ENCODE data around the gene PPP2R3B.
"Not testable (repeated sequence)": the region's sequence is repeated elsewhere in the genome, so short reads cannot be mapped to it uniquely, and the experiment has no call there.

Gene PPP2R3B, protein sequence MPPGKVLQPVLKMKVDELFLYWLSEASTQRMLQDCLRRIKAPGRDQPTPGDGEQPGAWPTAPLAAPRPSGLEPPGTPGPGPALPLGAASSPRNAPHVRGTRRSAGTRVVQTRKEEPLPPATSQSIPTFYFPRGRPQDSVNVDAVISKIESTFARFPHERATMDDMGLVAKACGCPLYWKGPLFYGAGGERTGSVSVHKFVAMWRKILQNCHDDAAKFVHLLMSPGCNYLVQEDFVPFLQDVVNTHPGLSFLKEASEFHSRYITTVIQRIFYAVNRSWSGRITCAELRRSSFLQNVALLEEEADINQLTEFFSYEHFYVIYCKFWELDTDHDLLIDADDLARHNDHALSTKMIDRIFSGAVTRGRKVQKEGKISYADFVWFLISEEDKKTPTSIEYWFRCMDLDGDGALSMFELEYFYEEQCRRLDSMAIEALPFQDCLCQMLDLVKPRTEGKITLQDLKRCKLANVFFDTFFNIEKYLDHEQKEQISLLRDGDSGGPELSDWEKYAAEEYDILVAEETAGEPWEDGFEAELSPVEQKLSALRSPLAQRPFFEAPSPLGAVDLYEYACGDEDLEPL

DNA sequence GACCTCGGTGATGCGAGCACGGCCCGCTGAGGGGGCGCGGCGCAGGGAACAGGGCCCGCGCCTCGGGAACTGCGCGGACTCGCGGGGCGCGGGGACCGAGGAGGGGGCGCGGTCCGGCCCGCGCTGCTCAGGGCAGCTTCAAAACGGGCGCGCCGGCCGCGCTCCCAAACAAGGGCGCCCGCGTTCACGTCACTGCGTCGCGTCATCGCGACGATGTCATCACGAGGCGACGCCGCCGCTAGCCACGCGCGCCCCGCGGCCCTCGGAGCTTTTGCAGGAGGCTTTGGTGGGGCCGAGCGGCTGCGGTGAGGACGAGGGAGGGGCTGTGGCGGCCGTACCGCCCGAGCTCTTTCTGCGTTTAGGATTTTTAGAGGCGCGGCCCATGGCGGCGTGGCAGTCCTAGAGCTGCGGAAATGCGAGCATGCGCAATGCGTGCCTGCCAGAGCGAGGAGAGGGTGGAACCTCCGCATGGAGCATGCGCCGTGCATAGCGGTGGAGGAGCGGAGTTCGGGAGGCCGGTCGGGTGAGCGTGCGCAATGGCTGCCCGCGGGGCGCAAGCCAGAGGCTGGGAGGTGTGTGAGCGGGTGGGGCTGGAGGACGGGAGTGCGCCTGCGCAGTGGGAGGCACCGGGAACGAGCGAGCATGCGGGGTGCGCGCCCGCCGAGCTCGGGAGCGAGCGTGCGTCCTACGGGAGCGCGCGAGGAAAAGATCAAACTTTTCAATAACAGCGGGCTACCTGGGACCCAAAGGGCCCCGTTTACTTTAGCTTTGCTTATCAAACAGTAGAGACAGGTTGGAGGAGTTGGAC, at the start of gene PPP2R3B:
Gene PPP2R3B (minus strand): TSS at position 140 of the 808 bp plus-strand sequence. CDS start 216 bp downstream, outside the sequence.
- no peaks in the 10 kb centered on the region for H3K9me3 ChIP-seq (ENCODE audit: control insufficient read depth, insufficient read depth, low read length)
- peak within 1 kb of the TSS; percentile 100 for H3K9ac ChIP-seq (ENCODE audit: low read depth, low read length)
- no peaks in the 10 kb centered on the region for H3K4me1 ChIP-seq (ENCODE audit: insufficient read depth, low read length)
- H3K36me3 ChIP-seq (ENCODE audit: insufficient read depth, low read length) = no peaks in the 10 kb centered on the region

DNA sequence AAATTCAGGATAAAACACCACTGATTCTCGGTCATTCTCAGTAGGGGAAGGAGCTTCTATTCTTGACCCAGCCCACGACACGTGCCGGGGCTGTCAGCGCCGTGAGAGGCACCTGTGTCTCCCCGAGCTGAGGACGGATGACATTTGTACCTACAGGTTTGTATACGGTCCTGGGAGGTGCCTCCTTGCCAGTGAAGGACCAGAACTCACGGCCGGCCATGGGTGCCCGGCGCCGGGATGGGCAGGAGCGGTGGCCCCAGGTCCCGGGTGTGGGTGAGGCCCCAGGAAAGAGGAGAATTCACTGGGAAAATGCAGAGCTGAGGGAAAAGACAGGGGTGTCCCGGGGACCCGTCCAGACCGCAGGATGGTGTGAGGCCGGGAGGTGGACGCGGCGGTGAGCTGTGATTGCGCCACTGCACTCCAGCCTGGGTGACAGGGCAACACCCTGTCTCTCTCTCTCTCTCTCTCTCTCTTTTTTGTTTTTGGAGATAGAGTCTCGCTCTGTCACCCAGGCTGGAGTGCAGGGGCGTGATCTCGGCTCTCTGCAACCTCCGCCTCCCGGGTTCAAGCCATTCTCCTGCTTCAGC, 48.9 kb upstream of the PPP2R3B start:
- Histone ChIP-seq H3K9ac (ENCODE audit: low read depth, low read length) (peak overlapping the region; percentile 1; the same call in 1 of the 2 replicates), H3K9me3 (ENCODE audit: control insufficient read depth, insufficient read depth, low read length) (no peaks in the 10 kb centered on the region), H3K36me3 (ENCODE audit: insufficient read depth, low read length) (no peaks in the 10 kb centered on the region), H3K4me1 (ENCODE audit: insufficient read depth, low read length) (no peaks in the 10 kb centered on the region; the same call in 1 of the 2 replicates)

- H3K9ac ChIP-seq (ENCODE audit: low read depth, low read length) = no peak overlapping the region; the same call in 1 of the 2 replicates
Observed at GRCh38 chrX:434946-435345, 48.2 kb upstream of the PPP2R3B start.

GRCh38 chrX:433771-434170, 47.1 kb upstream of the PPP2R3B start:
- no peaks in the 10 kb centered on the region for H3K9me3 ChIP-seq (ENCODE audit: control insufficient read depth, insufficient read depth, low read length)
- no peaks in the 10 kb centered on the region for H3K36me3 ChIP-seq (ENCODE audit: insufficient read depth, low read length)
- no peak overlapping the region for H3K9ac ChIP-seq (ENCODE audit: low read depth, low read length)
- no peaks in the 10 kb centered on the region; the same call in 1 of the 2 replicates for H3K4me1 ChIP-seq (ENCODE audit: insufficient read depth, low read length)

More at GRCh38 chrX:434946-435345, 48.2 kb upstream of the PPP2R3B start:
- H3K9me3 ChIP-seq (ENCODE audit: control insufficient read depth, insufficient read depth, low read length) = no peaks in the 10 kb centered on the region
- H3K36me3 ChIP-seq (ENCODE audit: insufficient read depth, low read length) = no peaks in the 10 kb centered on the region
- no peaks in the 10 kb centered on the region; the same call in 1 of the 2 replicates for H3K4me1 ChIP-seq (ENCODE audit: insufficient read depth, low read length)

- not testable (repeated sequence) for H3K9ac ChIP-seq (ENCODE audit: low read depth, low read length); H3K4me1 ChIP-seq (ENCODE audit: insufficient read depth, low read length); H3K36me3 ChIP-seq (ENCODE audit: insufficient read depth, low read length); H3K9me3 ChIP-seq (ENCODE audit: control insufficient read depth, insufficient read depth, low read length)
Observed at GRCh38 chrX:432666-433065, 46.0 kb upstream of the PPP2R3B start.

GRCh38 chrX:431492-432111, 44.9 kb upstream of the PPP2R3B start:
- Histone ChIP-seq H3K9me3 (ENCODE audit: control insufficient read depth, insufficient read depth, low read length) (no peaks in the 10 kb centered on the region), H3K9ac (ENCODE audit: low read depth, low read length) (no peak overlapping the region), H3K4me1 (ENCODE audit: insufficient read depth, low read length) (no peaks in the 10 kb centered on the region), H3K36me3 (ENCODE audit: insufficient read depth, low read length) (no peaks in the 10 kb centered on the region)

DNA sequence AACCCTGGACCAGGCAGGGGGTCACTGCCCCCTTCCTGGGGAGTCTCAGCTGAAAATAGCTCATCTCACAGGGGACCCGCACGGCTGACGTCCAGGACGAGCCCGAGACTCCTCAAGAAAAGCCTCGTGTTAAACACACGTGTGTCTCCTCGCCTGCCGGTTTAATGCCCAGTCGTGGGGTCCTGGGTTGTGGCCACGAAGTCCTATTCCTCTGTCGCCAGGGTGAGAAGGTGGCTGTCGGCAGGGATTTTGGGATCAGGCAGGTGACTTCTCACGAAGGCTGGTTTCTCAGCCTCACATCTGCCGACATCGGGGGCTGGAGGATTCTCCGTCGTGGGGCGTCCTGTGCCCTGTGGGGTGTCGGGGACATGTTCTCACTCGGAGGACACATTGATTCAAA, 44.3 kb upstream of the PPP2R3B start:
- Histone ChIP-seq H3K4me1 (ENCODE audit: insufficient read depth, low read length) (no peaks in the 10 kb centered on the region), H3K9ac (ENCODE audit: low read depth, low read length) (no peak overlapping the region), H3K36me3 (ENCODE audit: insufficient read depth, low read length) (no peaks in the 10 kb centered on the region), H3K9me3 (ENCODE audit: control insufficient read depth, insufficient read depth, low read length) (no peaks in the 10 kb centered on the region)

- Histone ChIP-seq H3K4me1 (ENCODE audit: insufficient read depth, low read length) (no peaks in the 10 kb centered on the region; the same call in 1 of the 2 replicates), H3K9me3 (ENCODE audit: control insufficient read depth, insufficient read depth, low read length) (no peaks in the 10 kb centered on the region), H3K36me3 (ENCODE audit: insufficient read depth, low read length) (no peaks in the 10 kb centered on the region), H3K9ac (ENCODE audit: low read depth, low read length) (no peak overlapping the region)
Observed at GRCh38 chrX:429266-429825, 42.6 kb upstream of the PPP2R3B start.

- Histone ChIP-seq H3K9me3 (ENCODE audit: control insufficient read depth, insufficient read depth, low read length) (no peaks in the 10 kb centered on the region), H3K36me3 (ENCODE audit: insufficient read depth, low read length) (no peaks in the 10 kb centered on the region), H3K9ac (ENCODE audit: low read depth, low read length) (peak overlapping the region; percentile 43; the same call in 1 of the 2 replicates), H3K4me1 (ENCODE audit: insufficient read depth, low read length) (no peaks in the 10 kb centered on the region; the same call in 1 of the 2 replicates)
Observed at GRCh38 chrX:427812-428725, 41.4 kb upstream of the PPP2R3B start.

- Histone ChIP-seq H3K36me3 (ENCODE audit: insufficient read depth, low read length) (no peaks in the 10 kb centered on the region), H3K9me3 (ENCODE audit: control insufficient read depth, insufficient read depth, low read length) (no peaks in the 10 kb centered on the region), H3K4me1 (ENCODE audit: insufficient read depth, low read length) (no peaks in the 10 kb centered on the region; the same call in 1 of the 2 replicates), H3K9ac (ENCODE audit: low read depth, low read length) (no peak overlapping the region)
Observed at GRCh38 chrX:426881-427280, 40.2 kb upstream of the PPP2R3B start.

- H3K4me1 ChIP-seq (ENCODE audit: insufficient read depth, low read length) = no peaks in the 10 kb centered on the region; the same call in 1 of the 2 replicates
- no peak overlapping the region for H3K9ac ChIP-seq (ENCODE audit: low read depth, low read length)
- no peaks in the 10 kb centered on the region for H3K9me3 ChIP-seq (ENCODE audit: control insufficient read depth, insufficient read depth, low read length)
- no peaks in the 10 kb centered on the region for H3K36me3 ChIP-seq (ENCODE audit: insufficient read depth, low read length)
Observed at GRCh38 chrX:425056-425455, 38.3 kb upstream of the PPP2R3B start.

DNA sequence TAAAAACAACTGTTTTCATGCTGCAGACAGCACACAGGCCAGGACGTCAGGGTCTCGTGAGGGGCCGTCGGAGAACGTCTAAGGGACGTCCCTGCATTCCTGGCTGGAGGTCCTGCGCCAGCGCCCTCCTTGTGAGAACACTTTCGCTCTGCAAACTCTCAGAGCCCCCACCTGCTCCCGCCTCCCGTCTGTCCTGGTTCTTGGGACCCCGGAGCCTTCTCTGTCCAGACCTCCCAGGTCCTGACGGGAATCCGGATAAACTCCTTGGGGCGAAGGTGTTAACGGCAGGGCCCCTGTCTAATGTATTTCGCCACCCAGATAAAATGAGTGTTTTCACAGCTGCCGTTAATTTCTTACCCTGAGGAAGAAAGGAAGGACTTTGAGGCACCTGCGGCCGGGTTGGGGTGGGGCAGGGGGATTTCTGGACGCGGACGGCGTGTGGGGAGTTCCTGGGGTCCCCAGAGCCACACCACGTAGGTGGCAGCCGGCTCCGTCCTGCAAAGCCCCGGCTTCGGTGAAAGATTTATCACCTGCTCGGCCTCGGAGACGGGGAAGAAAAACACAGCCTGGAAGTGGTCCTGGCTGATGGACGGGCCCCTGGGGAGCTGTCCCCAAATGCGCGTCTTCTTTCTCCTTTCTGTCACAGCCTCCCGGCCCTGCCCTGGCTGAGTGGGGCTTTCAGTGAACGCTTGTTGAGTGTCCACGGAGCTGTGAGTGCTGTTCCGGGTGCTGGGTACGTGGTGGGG, 35.1 kb upstream of the PPP2R3B start:
- H3K9ac ChIP-seq (ENCODE audit: low read depth, low read length) = no peak overlapping the region
- H3K36me3 ChIP-seq (ENCODE audit: insufficient read depth, low read length) = no peaks in the 10 kb centered on the region
- no peaks in the 10 kb centered on the region; the same call in 1 of the 2 replicates for H3K4me1 ChIP-seq (ENCODE audit: insufficient read depth, low read length)
- H3K9me3 ChIP-seq (ENCODE audit: control insufficient read depth, insufficient read depth, low read length) = no peaks in the 10 kb centered on the region
